Aorta (tissue), 5 donors: ENCODE results near the gene GLI2. TPM values are rescaled to one million over a fixed set of nuclear protein-coding genes. Genes with fewer than 3 reads are reported as not detected.
A peak's percentile ranks its signal among the peaks of the same experiment; 100 is the strongest.

Experiments used
- ATAC-seq: fragments of 200-7000 bp; cut with Tn5 transposase; one replicate; pipeline ENCODE4 v1.9.1; 2022; ENCODE audit warnings: moderate library complexity; ENCODE audit not compliant: low FRiP score
- DNase-seq, 2 donors: peaks; one replicate each; pipeline ENCODE4 v3.0.0-alpha.2; 2020
- H3K27ac ChIP-seq, 2 donors: one replicate each; pipeline ENCODE4 v1.5.1; 2013; ENCODE audit warnings: low read length in 2 of 2, mild to moderate bottlenecking in 2 of 2, moderate library complexity in 2 of 2, control low read depth in 1 of 2, inconsistent platforms in 1 of 2, low read depth in 1 of 2
- H3K27me3 ChIP-seq, 2 donors: one replicate each; pipeline ENCODE4 v1.6.1; 2013; ENCODE audit warnings: control low read depth in 1 of 2, low read length in 1 of 2, mild to moderate bottlenecking in 1 of 2, moderate library complexity in 1 of 2; ENCODE audit not compliant: insufficient read depth in 2 of 2, control insufficient read depth in 1 of 2
- H3K36me3 ChIP-seq, 2 donors: one replicate each; pipeline ENCODE4 v1.6.1; 2013; ENCODE audit warnings: control low read depth in 1 of 2, low read length in 1 of 2, mild to moderate bottlenecking in 1 of 2; ENCODE audit not compliant: insufficient read depth in 2 of 2, control insufficient read depth in 1 of 2
- H3K4me1 ChIP-seq, 2 donors: one replicate each; pipeline ENCODE4 v1.6.1; 2013; ENCODE audit warnings: low read length in 2 of 2, control low read depth in 1 of 2, mild to moderate bottlenecking in 1 of 2, moderate library complexity in 1 of 2; ENCODE audit not compliant: insufficient read depth in 2 of 2, control insufficient read depth in 1 of 2
- H3K4me3 ChIP-seq, 2 donors: one replicate each; pipeline ENCODE4 v1.5.1; 2013; ENCODE audit warnings: low read length in 2 of 2, control low read depth in 1 of 2, mild to moderate bottlenecking in 1 of 2
- H3K9me3 ChIP-seq: one replicate; pipeline ENCODE4 v1.6.1; 2013; ENCODE audit warnings: mild to moderate bottlenecking, low read length; ENCODE audit not compliant: control insufficient read depth
- WGBS, 2 donors: extraction: QIAGEN DNeasy Blood & Tissue Kit; methylation state at CpG; one replicate each; pipeline ENCODE4 v1.1.7; 2013; 5-methylcytosine and 5-hydroxymethylcytosine counted together
- intact Hi-C, 2 donors: fragments of 100-400 bp; cut with DNase I; formaldehyde crosslinking; loops; one replicate each; pipeline versions ENCODE4 v1.14.2 to v1.15.0; 2022
- polyA plus RNA-seq, 2 donors: library from polyadenylated mRNA; stranded (reverse); fragments of 200-250 nt; gene quantifications; one replicate each; pipeline ENCODE4 v1.2.3, GENCODE V29; 2013
- total RNA-seq, 2 donors: library from RNA; stranded (reverse); fragmentation: NEBNext Ultra II Directional; extraction: Animal tissue kit (Norgen Biotek cat#: 25700); gene quantifications; one replicate each; pipeline ENCODE4 v1.2.1, GENCODE V29; 2021
- donor health status: healthy with polysubstance abuse.
- donor health status: Bipolar disorder and iron deficiency.
- donor health status: DM: no; HTN: no; CAD: no.
- donor health status: DM: no; HTN: no; CAD: no.
- donor health status: DM: yes; HTN: yes; CAD: no.

GLI2 gene
- total and polyA plus RNA-seq, 4 donors: 0.88 to 18.5 (median 5.4) TPM

GRCh38 chr2:120731175-120731574, 4.5 kb upstream of the GLI2 start:
- DNase-seq: no peak
- Histone ChIP-seq H3K36me3 (no peaks in the 10 kb centered on the region), H3K27me3 (no peaks in the 10 kb centered on the region), H3K4me3 (no peak overlapping the region), H3K9me3 (no peaks in the 10 kb centered on the region), H3K27ac (no peak overlapping the region), H3K4me1 (no peaks in the 10 kb centered on the region)
- intact Hi-C loops: loop anchor here in 1 of 2 donors (10.0 kb wide), 1 partner anchor 184 kb away; no protein-coding TSS in a partner anchor
- ATAC-seq: no peak
- 92 to 98% methylated on average over 5 of the region's 5 CpGs for WGBS, 2 donors

DNA sequence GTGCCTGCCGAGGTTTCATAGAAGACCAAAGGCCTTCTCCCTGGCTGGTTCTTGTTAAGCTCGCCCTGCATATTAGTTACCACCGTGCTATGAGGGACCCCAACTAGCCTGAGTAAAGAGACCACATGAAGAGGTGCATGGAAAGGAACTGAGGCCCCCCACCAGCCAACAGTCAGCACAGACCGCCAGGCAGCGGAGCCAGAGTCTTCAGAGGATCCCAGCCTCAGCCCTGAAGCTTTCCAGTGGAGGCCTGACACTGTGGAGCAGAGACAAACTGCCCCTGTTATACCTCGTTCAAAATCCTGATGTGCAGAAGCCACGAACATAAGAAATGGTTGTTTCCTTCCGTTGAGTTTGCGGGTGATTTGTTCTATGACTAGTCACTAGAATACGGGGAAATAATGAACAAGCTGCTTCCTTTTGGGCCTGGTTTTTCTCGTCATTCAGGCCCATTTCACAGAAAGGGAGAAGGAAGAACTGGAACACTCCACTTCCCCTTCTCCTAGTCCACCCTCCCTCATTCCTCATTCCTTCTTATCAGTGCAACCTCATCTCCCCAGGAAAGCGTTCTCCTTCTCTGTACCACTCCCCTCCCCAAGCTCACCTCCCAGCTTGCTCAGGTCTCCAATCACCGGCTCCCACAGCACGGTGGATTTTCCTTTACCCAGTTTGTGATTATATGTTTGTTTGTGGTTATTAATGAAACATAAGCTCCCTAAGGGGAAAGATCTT, 3.0 kb upstream of the GLI2 start:
- DNase-seq: no peak
- ATAC-seq: no peak
- WGBS, 2 donors: 92 to 93% methylated on average over 14 of the region's 14 CpGs
- Histone ChIP-seq H3K4me1 (no peaks in the 10 kb centered on the region), H3K36me3 (no peaks in the 10 kb centered on the region), H3K4me3 (no peak overlapping the region), H3K27ac (no peak overlapping the region), H3K27me3 (no peaks in the 10 kb centered on the region), H3K9me3 (no peaks in the 10 kb centered on the region)
- intact Hi-C loops: loop anchor here in 1 of 2 donors (10.0 kb wide), 1 partner anchor 182 kb away; no protein-coding TSS in a partner anchor

- WGBS, 2 donors: 74 to 81% methylated on average over 10 of the region's 10 CpGs
- Histone ChIP-seq H3K4me3 (no peak overlapping the region), H3K27ac (no peak overlapping the region), H3K9me3 (no peaks in the 10 kb centered on the region), H3K27me3 (no peaks in the 10 kb centered on the region), H3K36me3 (no peaks in the 10 kb centered on the region), H3K4me1 (no peaks in the 10 kb centered on the region)
- intact Hi-C loops: loop anchor here in 1 of 2 donors (10.0 kb wide), 1 partner anchor 181 kb away; no protein-coding TSS in a partner anchor
- DNase-seq (no peak), ATAC-seq (no peak)
These were observed 2.3 kb upstream of the GLI2 start for GRCh38 chr2:120733238-120733932.

GRCh38 chr2:120734930-120735651, 577 bp upstream of the GLI2 start:
- Histone ChIP-seq H3K4me3 (no peak overlapping the region), H3K4me1 (no peaks in the 10 kb centered on the region), H3K9me3 (no peaks in the 10 kb centered on the region), H3K36me3 (no peaks in the 10 kb centered on the region), H3K27ac (no peak overlapping the region), H3K27me3 (no peaks in the 10 kb centered on the region)
- DNase-seq: no peak
- no peak for ATAC-seq
- intact Hi-C loops: loop anchor here (2.0 to 10.0 kb wide), 3 partner anchors 180 to 336 kb away; no protein-coding TSS in a partner anchor
- 8% methylated on average over 40 of the region's 40 CpGs for WGBS, 2 donors

DNA sequence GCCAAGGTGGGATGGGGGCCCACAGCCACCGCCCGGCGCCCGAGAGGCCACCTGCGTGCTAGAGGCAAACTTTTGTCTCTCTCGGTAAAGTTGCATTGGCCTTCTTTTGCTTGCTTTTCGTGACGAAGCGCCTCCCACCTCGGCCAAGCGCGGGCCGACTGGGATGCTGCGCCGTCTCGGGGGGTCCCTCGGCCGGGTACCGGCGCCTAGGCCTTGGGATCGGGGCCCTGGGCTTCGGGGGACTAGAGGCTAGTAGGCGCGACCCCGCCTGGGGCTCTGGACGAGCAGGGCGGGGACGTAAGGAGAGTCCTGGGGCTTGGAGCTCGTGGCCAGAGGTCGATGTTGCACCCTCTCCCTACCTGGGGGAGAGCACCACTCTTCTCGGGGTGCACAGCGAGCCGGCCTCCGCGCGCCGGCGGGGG, 545 bp downstream of the GLI2 start:
- intact Hi-C loops: loop anchor here (2.0 to 10.0 kb wide), 3 partner anchors 29 to 206 kb away; no protein-coding TSS in a partner anchor
- Histone ChIP-seq H3K27ac (peak overlapping the region in 1 of 2 donors; percentile 16), H3K9me3 (no peaks in the 10 kb centered on the region), H3K4me3 (peak overlapping the region; percentile 29 to 46), H3K4me1 (no peaks in the 10 kb centered on the region), H3K27me3 (no peaks in the 10 kb centered on the region), H3K36me3 (no peaks in the 10 kb centered on the region)
- DNase-seq (no peak), ATAC-seq (peak; percentile 49)
- 0 to 1% methylated on average over 34 to 38 of the region's 38 CpGs for WGBS, 2 donors

- Histone ChIP-seq H3K36me3 (no peaks in the 10 kb centered on the region), H3K27me3 (no peaks in the 10 kb centered on the region), H3K9me3 (no peaks in the 10 kb centered on the region), H3K4me3 (peak overlapping the region; percentile 0 to 46), H3K4me1 (no peaks in the 10 kb centered on the region), H3K27ac (no peak overlapping the region)
- intact Hi-C loops: loop anchor here (2.0 to 10.0 kb wide), 3 partner anchors 28 to 206 kb away; no protein-coding TSS in a partner anchor
- whole genome bisulfite sequencing, 2 donors: 0 to 1% methylated on average over 38 to 48 of the region's 48 CpGs
- peak; percentile 69 for ATAC-seq
- peak; percentile 72 to 89 for DNase-seq
These were observed 1.1 kb downstream of the GLI2 start for GRCh38 chr2:120736624-120737339.

DNA sequence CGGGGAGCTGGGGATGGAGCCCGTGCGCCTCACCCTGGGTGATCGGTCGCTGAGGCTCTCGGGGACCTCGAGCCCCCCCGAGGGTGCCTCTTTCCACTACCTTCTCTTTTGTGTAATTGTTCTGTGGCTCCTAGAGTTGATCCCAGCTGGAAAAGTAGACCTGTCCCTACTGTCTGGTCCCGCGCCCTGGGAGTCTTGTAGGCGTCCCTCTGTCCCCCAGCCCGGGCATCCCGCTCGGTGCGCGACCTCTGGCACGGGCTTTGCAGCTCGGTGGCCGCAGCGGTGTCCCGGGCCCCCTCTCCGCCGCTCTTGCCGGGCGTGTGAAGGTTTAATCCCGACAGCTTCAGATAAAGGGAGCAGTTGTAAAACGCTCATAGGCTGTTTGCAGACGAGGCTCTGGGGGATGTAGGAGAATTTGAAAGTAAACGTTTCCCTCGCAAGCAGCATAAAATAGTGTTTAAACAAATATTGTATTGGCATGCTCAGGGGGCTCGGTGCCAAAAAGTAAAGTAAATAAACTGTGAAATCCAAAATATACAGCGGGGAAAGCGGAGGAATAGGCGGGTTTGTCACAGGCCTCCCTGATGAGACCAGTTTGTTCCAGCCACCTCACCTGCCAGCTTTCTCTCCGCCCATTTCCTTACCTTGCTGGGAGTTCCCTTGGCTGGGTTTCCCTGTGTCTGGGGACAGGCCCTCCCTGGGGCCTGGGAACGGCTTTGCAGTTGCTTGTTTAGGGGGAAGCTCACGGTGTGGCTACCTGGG, 1.9 kb downstream of the GLI2 start:
- no peaks in the 10 kb centered on the region for H3K27me3 ChIP-seq
- no peak for DNase-seq
- 2% methylated on average over 37 of the region's 37 CpGs for WGBS, 2 donors

More for the DNA sequence above, 1.9 kb downstream of the GLI2 start:
- H3K4me3 ChIP-seq: peak overlapping the region; percentile 0 to 46
- ATAC-seq: peak; percentile 3
- intact Hi-C loops: loop anchor here (2.0 to 10.0 kb wide), 3 partner anchors 27 to 205 kb away; no protein-coding TSS in a partner anchor
- no peaks in the 10 kb centered on the region for H3K9me3 ChIP-seq
- H3K4me1 ChIP-seq: no peaks in the 10 kb centered on the region
- H3K36me3 ChIP-seq: no peaks in the 10 kb centered on the region
- H3K27ac ChIP-seq: no peak overlapping the region
